GM12892 (cell line): ENCODE data around the gene RASL10A.

ENCODE experiments used
- POLR2A ChIP-seq: IDR thresholded peaks from 2 replicates; pipeline ENCODE4 v1.6.1; 2011; ENCODE audit warnings: low read depth, low read length, control low read depth
- POLR2AphosphoS5 ChIP-seq: IDR thresholded peaks from 2 replicates; pipeline ENCODE4 v1.6.1; 2011; ENCODE audit warnings: low read depth, low read length, control low read depth

DNA sequence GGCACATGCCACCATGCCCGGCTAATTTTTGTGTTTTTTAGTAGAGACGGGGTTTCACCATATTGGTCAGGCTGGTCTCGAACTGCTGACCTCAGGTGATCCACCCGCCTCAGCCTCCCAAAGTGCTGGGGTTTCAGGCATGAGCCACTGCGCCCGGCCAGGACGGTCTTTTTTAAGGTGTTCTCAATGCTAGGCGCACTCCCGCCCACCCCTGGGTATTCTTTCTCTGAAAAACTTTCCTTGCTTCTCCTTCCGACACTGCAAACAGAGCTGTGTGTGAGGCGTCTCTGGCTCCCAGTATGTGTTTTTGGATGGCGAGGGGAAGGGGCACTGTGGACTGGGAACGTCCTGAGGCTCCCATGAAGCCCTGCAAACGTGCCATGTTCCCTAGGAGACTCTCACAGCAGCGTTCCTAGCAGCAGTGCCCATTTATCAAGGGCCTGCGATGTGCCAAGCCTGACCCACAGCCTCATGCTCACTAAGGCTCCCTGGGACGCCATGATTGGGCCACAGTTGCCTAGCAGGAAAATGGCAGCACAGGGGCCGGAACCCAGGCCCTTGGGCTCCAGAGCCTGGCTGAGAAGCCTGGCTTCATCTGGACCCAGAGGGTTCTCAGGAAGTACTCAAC lies 2.4 kb upstream of the RASL10A start:
- TF ChIP-seq POLR2AphosphoS5 (no peak), POLR2A (no peak)
